Neutrophil (primary cell): ENCODE measurements around the gene NDUFB11.
"Not testable (repeated sequence)": the region's sequence is repeated elsewhere in the genome, so short reads cannot be mapped to it uniquely, and the experiment has no call there.

Experiments
- H3K27ac ChIP-seq: fragments of 200-600 bp; sonication (generic); 2 replicates; pipeline ENCODE4 v1.5.1; 2016; ENCODE audit warnings: mild to moderate bottlenecking, moderate library complexity
- H3K27me3 ChIP-seq: fragments of 200-600 bp; sonication (generic); 2 replicates; pipeline ENCODE4 v1.6.0; 2016; ENCODE audit warnings: mild to moderate bottlenecking
- H3K36me3 ChIP-seq: fragments of 200-600 bp; sonication (generic); 2 replicates; pipeline ENCODE4 v1.5.1; 2017
- H3K4me1 ChIP-seq, 2 experiments: fragments of 200-600 bp in 1 of 2; sonication (generic) in 1 of 2; 1 replicate in 1 of 2; 2 replicates in 1 of 2; pipeline versions ENCODE4 v1.5.1 to v1.6.1; 2013 to 2016; ENCODE audit warnings: low read depth in 1 of 2, low read length in 1 of 2, mild to moderate bottlenecking in 1 of 2, moderate library complexity in 1 of 2; ENCODE audit not compliant: control insufficient read depth in 1 of 2, insufficient read depth in 1 of 2
- H3K4me3 ChIP-seq, 2 experiments: fragments of 200-600 bp in 1 of 2; sonication (generic) in 1 of 2; 1 replicate in 1 of 2; 2 replicates in 1 of 2; pipeline ENCODE4 v1.5.1; 2013 to 2016; ENCODE audit warnings: low read depth in 1 of 2, low read length in 1 of 2, mild to moderate bottlenecking in 1 of 2, moderate library complexity in 1 of 2
- H3K9me3 ChIP-seq: fragments of 200-600 bp; sonication (generic); 2 replicates; pipeline ENCODE4 v1.5.1; 2016
- TF ChIP-seq, protein P1 (sequence below): fragments of 200-600 bp; sonication (generic); IDR thresholded peaks from 2 replicates; pipeline ENCODE4 v1.5.1; 2016; ENCODE audit warnings: antibody characterized with exemption

Gene NDUFB11

GRCh38 chrX:47145395-47146120 is 1.1 kb upstream of the NDUFB11 start:
- peaks cover 23% of the 10 kb centered on the region in 2 experiments for H3K4me1 ChIP-seq
- H3K9me3 ChIP-seq = no peaks in the 10 kb centered on the region
- TF ChIP-seq, protein P1, sequence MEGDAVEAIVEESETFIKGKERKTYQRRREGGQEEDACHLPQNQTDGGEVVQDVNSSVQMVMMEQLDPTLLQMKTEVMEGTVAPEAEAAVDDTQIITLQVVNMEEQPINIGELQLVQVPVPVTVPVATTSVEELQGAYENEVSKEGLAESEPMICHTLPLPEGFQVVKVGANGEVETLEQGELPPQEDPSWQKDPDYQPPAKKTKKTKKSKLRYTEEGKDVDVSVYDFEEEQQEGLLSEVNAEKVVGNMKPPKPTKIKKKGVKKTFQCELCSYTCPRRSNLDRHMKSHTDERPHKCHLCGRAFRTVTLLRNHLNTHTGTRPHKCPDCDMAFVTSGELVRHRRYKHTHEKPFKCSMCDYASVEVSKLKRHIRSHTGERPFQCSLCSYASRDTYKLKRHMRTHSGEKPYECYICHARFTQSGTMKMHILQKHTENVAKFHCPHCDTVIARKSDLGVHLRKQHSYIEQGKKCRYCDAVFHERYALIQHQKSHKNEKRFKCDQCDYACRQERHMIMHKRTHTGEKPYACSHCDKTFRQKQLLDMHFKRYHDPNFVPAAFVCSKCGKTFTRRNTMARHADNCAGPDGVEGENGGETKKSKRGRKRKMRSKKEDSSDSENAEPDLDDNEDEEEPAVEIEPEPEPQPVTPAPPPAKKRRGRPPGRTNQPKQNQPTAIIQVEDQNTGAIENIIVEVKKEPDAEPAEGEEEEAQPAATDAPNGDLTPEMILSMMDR = no peak
- no peaks in the 10 kb centered on the region for H3K27me3 ChIP-seq
- no peaks in the 10 kb centered on the region for H3K36me3 ChIP-seq
- peak overlapping the region; percentile 73 to 79 for H3K4me3 ChIP-seq
- peak overlapping the region; percentile 95 for H3K27ac ChIP-seq

DNA sequence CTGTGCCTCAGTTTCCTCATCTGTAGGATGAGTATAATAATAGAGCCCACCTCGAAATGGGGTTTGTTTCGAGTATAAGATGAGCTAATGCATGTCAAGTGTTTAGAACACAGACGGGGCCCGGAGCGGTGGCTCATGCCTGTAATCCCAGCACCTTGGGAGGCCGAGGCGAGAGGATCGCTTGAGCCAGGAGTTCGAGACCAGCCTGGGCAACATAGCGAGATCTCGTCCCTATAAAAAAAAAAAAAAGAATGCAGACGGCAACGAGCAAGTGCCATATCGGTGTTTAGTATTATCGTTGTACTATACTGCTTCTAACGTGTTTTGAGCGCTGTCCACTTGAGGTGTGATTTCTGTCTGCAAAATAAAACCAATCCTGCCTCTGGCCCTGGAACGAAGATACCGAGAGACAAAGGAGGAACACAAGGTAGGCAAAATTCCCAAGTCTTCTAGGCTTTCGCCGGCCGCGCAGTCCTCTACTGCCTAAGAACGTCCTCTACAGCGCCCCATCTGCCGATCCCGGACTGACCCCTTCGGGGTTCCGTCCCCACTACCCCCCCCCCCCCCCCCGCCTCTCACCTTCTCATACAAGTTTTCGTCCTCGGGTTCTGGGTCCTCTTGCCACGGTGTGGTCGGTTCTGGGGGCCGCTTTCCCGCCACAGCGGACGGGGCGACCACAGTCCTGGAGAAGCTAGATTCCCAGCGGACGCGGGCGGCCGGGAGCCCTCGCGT is 442 bp downstream of the NDUFB11 start:
- H3K36me3 ChIP-seq = no peaks in the 10 kb centered on the region
- no peaks in the 10 kb centered on the region for H3K27me3 ChIP-seq
- peak overlapping the region; percentile 73 to 79 for H3K4me3 ChIP-seq
- peaks cover 23% of the 10 kb centered on the region in 2 experiments for H3K4me1 ChIP-seq
- TF ChIP-seq, protein P1 = no peak
- no peaks in the 10 kb centered on the region for H3K9me3 ChIP-seq
- H3K27ac ChIP-seq = peak overlapping the region; percentile 95

DNA sequence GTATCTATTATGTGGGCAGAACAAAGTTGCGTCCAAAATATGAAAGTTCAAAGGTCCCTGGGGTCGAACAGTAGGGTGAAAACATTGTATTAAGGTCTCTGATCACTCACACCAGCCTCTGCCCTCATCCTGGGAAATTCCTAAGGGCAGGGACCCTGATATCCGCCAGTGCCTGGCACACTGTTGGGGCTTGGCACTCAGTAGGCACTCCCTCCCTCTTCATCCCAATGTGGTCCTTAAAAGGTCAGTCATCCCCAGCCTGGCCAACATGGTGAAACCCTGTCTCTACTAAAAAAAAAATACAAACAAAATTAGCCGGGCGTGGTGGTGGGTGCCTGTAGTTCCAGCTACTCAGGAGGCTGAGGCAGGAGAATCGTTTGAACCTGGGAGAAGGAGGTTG is 6.3 kb downstream of the NDUFB11 start:
- Histone ChIP-seq H3K4me1 (peaks cover 0 to under 1% of the 10 kb centered on the region in 2 experiments), H3K27ac (no peak overlapping the region), H3K27me3 (no peaks in the 10 kb centered on the region), H3K4me3 (no peak overlapping the region), H3K9me3 (no peaks in the 10 kb centered on the region), H3K36me3 (no peaks in the 10 kb centered on the region)
- TF ChIP-seq, protein P1 = no peak

- H3K9me3 ChIP-seq, H3K36me3 ChIP-seq, H3K27ac ChIP-seq, H3K4me3 ChIP-seq, H3K4me1 ChIP-seq, H3K27me3 ChIP-seq: not testable (repeated sequence)
Observed at GRCh38 chrX:47135650-47136049, 8.9 kb downstream of the NDUFB11 start.

GRCh38 chrX:47133493-47133892 is 11.0 kb downstream of the NDUFB11 start:
- no peak overlapping the region for H3K27ac ChIP-seq

More at GRCh38 chrX:47133493-47133892, 11.0 kb downstream of the NDUFB11 start:
- H3K27me3 ChIP-seq = no peaks in the 10 kb centered on the region
- no peaks in the 10 kb centered on the region for H3K36me3 ChIP-seq
- H3K9me3 ChIP-seq = no peaks in the 10 kb centered on the region
- H3K4me3 ChIP-seq = no peak overlapping the region
- peaks cover 0 to 2% of the 10 kb centered on the region in 2 experiments for H3K4me1 ChIP-seq
- TF ChIP-seq, protein P1 = no peak
